CD4-positive, alpha-beta T cell (primary cell): Measurements from ENCODE around the gene PLS3. TPM values are rescaled to one million over a fixed set of nuclear protein-coding genes. Genes with fewer than 3 reads are reported as not detected.
"Not testable (repeated sequence)": the region's sequence is repeated elsewhere in the genome, so short reads cannot be mapped to it uniquely, and the experiment has no call there.

ENCODE experiments used
- ATAC-seq: fragments of 200-7000 bp; cut with Tn5 transposase; one replicate; pipeline ENCODE4 v1.10.0; 2022; ENCODE audit warnings: mild to moderate bottlenecking; ENCODE audit not compliant: poor library complexity
- CTCF ChIA-PET: fragments of 350-600 bp; sonication (Branson Sonifier 250); formaldehyde crosslinking; loops from one replicate; lab custom pipeline; 2021; ENCODE audit warnings: antibody characterized with exemption, inconsistent platforms; lab: Charles Lee
- POLR2A ChIA-PET: fragments of 350-600 bp; sonication (Branson Sonifier 250); formaldehyde crosslinking; loops from one replicate; lab custom pipeline; 2021; ENCODE audit warnings: antibody characterized with exemption, inconsistent platforms; lab: Charles Lee
- DNase-seq, 14 experiments: peaks; one replicate each; pipeline ENCODE4 v3.0.0-alpha.2; 2013 to 2020; ENCODE audit warnings: mixed read lengths in 2 of 14
- H3K27ac ChIP-seq, 2 donors: one replicate each; pipeline versions ENCODE4 v1.5.1 to v1.7.0; 2013; ENCODE audit warnings: low read length in 2 of 2, low read depth in 1 of 2, mild to moderate bottlenecking in 1 of 2
- H3K27me3 ChIP-seq, 2 experiments: 1 replicate in 1 of 2; 2 replicates in 1 of 2; pipeline versions ENCODE4 v1.6.1 to v1.7.0; 2013; ENCODE audit warnings: low read length in 2 of 2, control low read depth in 1 of 2, mild to moderate bottlenecking in 1 of 2, moderate library complexity in 1 of 2; ENCODE audit not compliant: insufficient read depth in 2 of 2, control insufficient read depth in 1 of 2
- H3K36me3 ChIP-seq: one replicate; pipeline ENCODE4 v1.6.1; 2013; ENCODE audit warnings: low read length, control low read depth; ENCODE audit not compliant: insufficient read depth
- H3K4me1 ChIP-seq: one replicate; pipeline ENCODE4 v1.6.1; 2013; ENCODE audit warnings: low read length, control low read depth; ENCODE audit not compliant: insufficient read depth
- H3K4me3 ChIP-seq: one replicate; pipeline ENCODE4 v1.5.1; 2013; ENCODE audit warnings: mild to moderate bottlenecking, low read length, moderate library complexity
- H3K9me3 ChIP-seq, 2 experiments: 1 replicate in 1 of 2; 2 replicates in 1 of 2; pipeline versions ENCODE4 v1.6.1 to v1.7.0; 2013; ENCODE audit warnings: low read length in 2 of 2, mild to moderate bottlenecking in 2 of 2, control low read depth in 1 of 2, moderate library complexity in 1 of 2; ENCODE audit not compliant: control insufficient read depth in 1 of 2, insufficient read depth in 1 of 2
- H3K27ac Mint-ChIP-seq: one replicate; pipeline ENCODE4 v1.8.0; 2020; ENCODE audit warnings: mixed read lengths
- H3K27me3 Mint-ChIP-seq: one replicate; pipeline ENCODE4 v1.8.0; 2021; ENCODE audit warnings: mixed read lengths
- H3K36me3 Mint-ChIP-seq: one replicate; pipeline ENCODE4 v1.8.0; 2021; ENCODE audit warnings: low read depth, mixed read lengths
- H3K4me1 Mint-ChIP-seq: one replicate; pipeline ENCODE4 v1.8.0; 2021; ENCODE audit warnings: low read depth, mixed read lengths
- H3K4me3 Mint-ChIP-seq: one replicate; pipeline ENCODE4 v1.8.0; 2020; ENCODE audit warnings: mild to moderate bottlenecking, mixed read lengths
- H3K9me3 Mint-ChIP-seq: one replicate; pipeline ENCODE4 v1.8.0; 2020; ENCODE audit warnings: mixed read lengths
- CTCF ChIP-seq: fragments of 200-600 bp; IDR thresholded peaks from one replicate; pipeline ENCODE4 v1.8.0; 2022; ENCODE audit warnings: antibody characterized with exemption, mild to moderate bottlenecking
- intact Hi-C, 2 experiments: fragments of 100-400 bp; cut with DNase I in 1 of 2; cut with micrococcal nuclease in 1 of 2; formaldehyde crosslinking; loops; one replicate each; pipeline versions ENCODE4 v1.15.1 to v1.9.0; 2023 to 2025; cut with DNase I, micrococcal nuclease
- total RNA-seq, 174 experiments: library from RNA in 2 of 174; stranded (reverse) in 2 of 174; gene quantifications; one replicate each; pipeline ENCODE4 v1.2.3 and lab custom pipeline; 2021 to 2026

PLS3 gene
- total RNA-seq, 2 experiments from 2014 or later: 0.45 TPM; not detected in 1

GRCh38 chrX:115535844-115536243 lies 25.1 kb upstream of the PLS3 start:
- no peak for TF ChIP-seq CTCF
- ChIA-PET POLR2A (no interaction called here), CTCF (no interaction called here)
- DNase-seq (no peak), ATAC-seq (no peak)
- no peaks in the 10 kb centered on the region for H3K36me3 ChIP-seq
- Mint-ChIP-seq H3K36me3 (no peaks in the 10 kb centered on the region), H3K27me3 (no peaks in the 10 kb centered on the region), H3K27ac (no peak overlapping the region), H3K4me3 (no peak overlapping the region), H3K4me1 (no peaks in the 10 kb centered on the region), H3K9me3 (no peaks in the 10 kb centered on the region)
- no peak overlapping the region for H3K4me3 ChIP-seq
- no peaks in the 10 kb centered on the region for H3K4me1 ChIP-seq
- H3K27ac ChIP-seq: no peak overlapping the region
- intact Hi-C loops: no loop called here
- H3K9me3 ChIP-seq: no peaks in the 10 kb centered on the region
- H3K27me3 ChIP-seq: no peaks in the 10 kb centered on the region

- ChIA-PET POLR2A (no interaction called here), CTCF (no interaction called here)
- TF ChIP-seq CTCF: no peak
- Histone ChIP-seq H3K9me3 (no peaks in the 10 kb centered on the region), H3K36me3 (no peaks in the 10 kb centered on the region), H3K27me3 (no peaks in the 10 kb centered on the region), H3K4me1 (no peaks in the 10 kb centered on the region), H3K27ac (no peak overlapping the region), H3K4me3 (no peak overlapping the region)
- no peaks in the 10 kb centered on the region for H3K36me3 Mint-ChIP-seq
- no peaks in the 10 kb centered on the region for H3K4me1 Mint-ChIP-seq
- no peak overlapping the region for H3K27ac Mint-ChIP-seq
- ATAC-seq: no peak
- no peak for DNase-seq
- H3K27me3 Mint-ChIP-seq: no peaks in the 10 kb centered on the region
- intact Hi-C loops: no loop called here
- H3K9me3 Mint-ChIP-seq: no peaks in the 10 kb centered on the region
- no peak overlapping the region for H3K4me3 Mint-ChIP-seq
Observed at GRCh38 chrX:115539841-115540240, 21.1 kb upstream of the PLS3 start.

GRCh38 chrX:115541045-115541444 lies 19.9 kb upstream of the PLS3 start:
- H3K36me3 Mint-ChIP-seq, H3K36me3 ChIP-seq, H3K27me3 Mint-ChIP-seq, H3K9me3 ChIP-seq, H3K27ac Mint-ChIP-seq, H3K4me3 Mint-ChIP-seq, H3K9me3 Mint-ChIP-seq, DNase-seq, H3K27ac ChIP-seq, H3K4me3 ChIP-seq, intact Hi-C loops, POLR2A ChIA-PET, H3K27me3 ChIP-seq, CTCF ChIA-PET, H3K4me1 ChIP-seq, H3K4me1 Mint-ChIP-seq, ATAC-seq: not testable (repeated sequence)

- H3K27ac Mint-ChIP-seq: no peak overlapping the region
- Histone ChIP-seq H3K9me3 (no peaks in the 10 kb centered on the region), H3K27ac (no peak overlapping the region), H3K4me1 (no peaks in the 10 kb centered on the region), H3K27me3 (no peaks in the 10 kb centered on the region), H3K4me3 (no peak overlapping the region), H3K36me3 (no peaks in the 10 kb centered on the region)
- no peaks in the 10 kb centered on the region for H3K36me3 Mint-ChIP-seq
- no peaks in the 10 kb centered on the region for H3K9me3 Mint-ChIP-seq
- H3K27me3 Mint-ChIP-seq: no peaks in the 10 kb centered on the region
- intact Hi-C loops: no loop called here
- H3K4me1 Mint-ChIP-seq: no peaks in the 10 kb centered on the region
- ATAC-seq: no peak
- H3K4me3 Mint-ChIP-seq: no peak overlapping the region
- TF ChIP-seq CTCF: no peak
- no peak for DNase-seq
- ChIA-PET CTCF (no interaction called here), POLR2A (no interaction called here)
Observed at GRCh38 chrX:115547448-115547847, 13.5 kb upstream of the PLS3 start.
